PC-3 (cell line): ENCODE data around the gene ANP32A. TPM values are rescaled to one million over a fixed set of nuclear protein-coding genes. Genes with fewer than 3 reads are reported as not detected.

Source experiments
- ATAC-seq: fragments of 200-7000 bp; cut with Tn5 transposase; 2 replicates; pipeline ENCODE4 v1.9.1; 2020; ENCODE audit warnings: mild to moderate bottlenecking, moderate library complexity
- BruUV-seq: library from RNA; stranded (reverse); fragments of 400-500 nt; replicated peaks from 2 replicates; lab custom pipeline; 2021; lab: Mats Ljungman, UMichigan
- CTCF ChIA-PET: fragments of 300-600 bp; sonication (Branson Sonifier 250); formaldehyde crosslinking; loops from one replicate; lab custom pipeline; 2022; ENCODE audit warnings: antibody characterized with exemption; lab: Charles Lee
- POLR2A ChIA-PET: fragments of 300-600 bp; sonication (Branson Sonifier 250); formaldehyde crosslinking; loops from one replicate; lab custom pipeline; 2022; ENCODE audit warnings: antibody characterized with exemption; ENCODE audit not compliant: unreplicated experiment; lab: Charles Lee
- DNase-seq: peaks from one replicate; pipeline ENCODE4 v3.0.0-alpha.2; 2015
- H2AFZ ChIP-seq: fragments of 300-600 bp; sonication (generic); 2 replicates; pipeline ENCODE4 v1.6.0; 2016; ENCODE audit warnings: antibody characterized with exemption, low read length
- H3F3A ChIP-seq: fragments of 300-600 bp; sonication (generic); one replicate; pipeline ENCODE4 v1.6.0; 2017; ENCODE audit warnings: antibody characterized with exemption, low read length, control low read depth, mild to moderate bottlenecking; ENCODE audit not compliant: unreplicated experiment
- H3K27ac ChIP-seq: fragments of 300-600 bp; sonication (generic); 2 replicates; pipeline ENCODE4 v1.5.1; 2016; ENCODE audit warnings: mild to moderate bottlenecking, low read length
- H3K27me3 ChIP-seq: fragments of 300-600 bp; sonication (generic); 2 replicates; pipeline ENCODE4 v1.6.1; 2016; ENCODE audit warnings: low read length, mixed read lengths
- H3K36me3 ChIP-seq: fragments of 300-600 bp; sonication (generic); 2 replicates; pipeline ENCODE4 v1.6.1; 2016; ENCODE audit warnings: low read depth, mixed run types, low read length, mixed read lengths
- H3K4me1 ChIP-seq: fragments of 300-600 bp; sonication (generic); 2 replicates; pipeline ENCODE4 v1.5.1; 2016; ENCODE audit warnings: low read length; ENCODE audit not compliant: insufficient read depth
- H3K4me2 ChIP-seq: fragments of 300-600 bp; sonication (generic); 2 replicates; pipeline ENCODE4 v1.6.0; 2016; ENCODE audit warnings: low read length
- H3K4me3 ChIP-seq: fragments of 300-600 bp; sonication (generic); 2 replicates; pipeline ENCODE4 v1.5.1; 2016; ENCODE audit warnings: mild to moderate bottlenecking, low read length, mixed read lengths
- H3K79me2 ChIP-seq: fragments of 300-600 bp; sonication (generic); 2 replicates; pipeline ENCODE4 v1.6.1; 2017; ENCODE audit warnings: low read length, mixed read lengths
- H3K9ac ChIP-seq: fragments of 300-600 bp; sonication (generic); 2 replicates; pipeline ENCODE4 v1.6.0; 2016; ENCODE audit warnings: mild to moderate bottlenecking, low read length
- H3K9me2 ChIP-seq: fragments of 300-600 bp; sonication (generic); replicated peaks from 2 replicates; pipeline ENCODE4 v1.6.1; 2016; ENCODE audit warnings: mixed run types, low read length, mixed read lengths
- H3K9me3 ChIP-seq: fragments of 300-600 bp; sonication (generic); 2 replicates; pipeline ENCODE4 v1.6.1; 2016; ENCODE audit warnings: low read length, mixed read lengths
- H4K20me1 ChIP-seq: fragments of 300-600 bp; sonication (generic); 2 replicates; pipeline ENCODE4 v1.6.1; 2016; ENCODE audit warnings: low read length, mixed read lengths
- EZH2 ChIP-seq: fragments of 300-600 bp; sonication (generic); IDR thresholded peaks from one replicate; pipeline ENCODE4 v1.6.1; 2017; ENCODE audit warnings: antibody characterized with exemption, mild to moderate bottlenecking, low read length; ENCODE audit not compliant: unreplicated experiment
- EZH2phosphoT487 ChIP-seq: fragments of 300-600 bp; sonication (generic); IDR thresholded peaks from 2 replicates; pipeline ENCODE4 v1.6.1; 2018; ENCODE audit warnings: mild to moderate bottlenecking, antibody characterized with exemption, low read length, borderline replicate concordance
- intact Hi-C: fragments of 100-400 bp; cut with micrococcal nuclease; formaldehyde crosslinking; loops from 2 replicates; pipeline ENCODE4 v1.9.0; 2023
- total RNA-seq: library from RNA; depleted of rRNA; stranded (reverse); fragments of >200 nt; gene quantifications from 2 replicates; pipeline ENCODE4 v1.2.3, GENCODE V29; 2014
- TF ChIP-seq, protein P1 (sequence below): fragments of 300-600 bp; sonication (generic); conservative IDR thresholded peaks from 2 replicates; pipeline ENCODE4 v1.5.1; 2017; ENCODE audit warnings: antibody characterized with exemption, low read depth, mild to moderate bottlenecking, low read length

The ANP32A gene
- total RNA-seq, 1 experiment from 2014 or later: 106 TPM

DNA sequence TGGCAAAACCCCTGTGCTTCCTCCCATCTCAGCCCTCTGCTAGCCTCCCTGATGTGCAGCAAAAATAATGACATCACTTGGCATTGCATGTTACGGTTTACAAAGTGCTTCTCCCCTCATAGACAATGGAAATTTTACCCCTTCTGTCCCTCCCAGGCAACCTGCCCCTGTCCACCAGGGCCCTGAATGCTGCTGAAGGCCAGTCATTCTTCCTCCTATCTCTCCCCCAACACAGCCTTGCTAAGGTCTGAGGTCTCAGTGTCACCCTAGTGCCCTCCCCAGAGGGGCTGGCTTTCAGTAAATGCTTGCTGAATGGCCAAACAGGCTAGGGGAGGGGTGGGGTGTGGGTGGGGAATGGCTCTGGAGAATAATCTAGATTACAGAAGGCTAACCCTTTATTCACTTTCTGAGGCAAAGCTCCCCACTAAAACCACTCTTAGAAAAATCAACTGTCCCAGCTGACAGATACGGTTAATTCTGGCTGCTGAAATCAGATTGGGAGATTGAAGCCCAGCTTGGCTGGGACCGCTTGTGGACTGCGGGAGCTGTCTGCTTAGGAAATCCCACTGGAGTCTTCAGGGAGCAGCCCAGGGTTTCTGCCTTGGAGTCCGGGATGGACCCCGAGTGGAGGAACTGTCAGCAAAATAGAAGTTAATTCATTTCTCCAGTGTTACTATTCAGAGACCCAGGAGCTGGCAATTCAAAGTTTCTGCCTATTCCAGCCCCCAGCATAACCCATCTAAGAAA lies 22.9 kb downstream of the ANP32A start:
- BruUV-seq: no TSS peak
- Histone ChIP-seq H3K4me1 (no peaks in the 10 kb centered on the region), H3K27ac (no peak overlapping the region), H3K9me2 (no peaks in the 10 kb centered on the region), H3K36me3 (peaks cover 5% of the 10 kb centered on the region; the same call in 1 of the 2 replicates), H2AFZ (no peak overlapping the region), H3K9ac (no peak overlapping the region), H3K4me3 (no peak overlapping the region), H3K27me3 (no peaks in the 10 kb centered on the region), H3K79me2 (peaks cover 98% of the 10 kb centered on the region), H3F3A (no peaks in the 10 kb centered on the region), H4K20me1 (peaks cover 29% of the 10 kb centered on the region; the same call in 1 of the 2 replicates), H3K4me2 (no peak overlapping the region), H3K9me3 (no peaks in the 10 kb centered on the region)
- CTCF ChIA-PET: no interaction called here
- POLR2A ChIA-PET: no interaction called here
- DNase-seq (no peak), ATAC-seq (no peak)
- TF ChIP-seq EZH2: no peak
- TF ChIP-seq, protein P1, sequence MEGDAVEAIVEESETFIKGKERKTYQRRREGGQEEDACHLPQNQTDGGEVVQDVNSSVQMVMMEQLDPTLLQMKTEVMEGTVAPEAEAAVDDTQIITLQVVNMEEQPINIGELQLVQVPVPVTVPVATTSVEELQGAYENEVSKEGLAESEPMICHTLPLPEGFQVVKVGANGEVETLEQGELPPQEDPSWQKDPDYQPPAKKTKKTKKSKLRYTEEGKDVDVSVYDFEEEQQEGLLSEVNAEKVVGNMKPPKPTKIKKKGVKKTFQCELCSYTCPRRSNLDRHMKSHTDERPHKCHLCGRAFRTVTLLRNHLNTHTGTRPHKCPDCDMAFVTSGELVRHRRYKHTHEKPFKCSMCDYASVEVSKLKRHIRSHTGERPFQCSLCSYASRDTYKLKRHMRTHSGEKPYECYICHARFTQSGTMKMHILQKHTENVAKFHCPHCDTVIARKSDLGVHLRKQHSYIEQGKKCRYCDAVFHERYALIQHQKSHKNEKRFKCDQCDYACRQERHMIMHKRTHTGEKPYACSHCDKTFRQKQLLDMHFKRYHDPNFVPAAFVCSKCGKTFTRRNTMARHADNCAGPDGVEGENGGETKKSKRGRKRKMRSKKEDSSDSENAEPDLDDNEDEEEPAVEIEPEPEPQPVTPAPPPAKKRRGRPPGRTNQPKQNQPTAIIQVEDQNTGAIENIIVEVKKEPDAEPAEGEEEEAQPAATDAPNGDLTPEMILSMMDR: no peak
- TF ChIP-seq EZH2phosphoT487: no peak
- intact Hi-C loops: no loop called here

DNA sequence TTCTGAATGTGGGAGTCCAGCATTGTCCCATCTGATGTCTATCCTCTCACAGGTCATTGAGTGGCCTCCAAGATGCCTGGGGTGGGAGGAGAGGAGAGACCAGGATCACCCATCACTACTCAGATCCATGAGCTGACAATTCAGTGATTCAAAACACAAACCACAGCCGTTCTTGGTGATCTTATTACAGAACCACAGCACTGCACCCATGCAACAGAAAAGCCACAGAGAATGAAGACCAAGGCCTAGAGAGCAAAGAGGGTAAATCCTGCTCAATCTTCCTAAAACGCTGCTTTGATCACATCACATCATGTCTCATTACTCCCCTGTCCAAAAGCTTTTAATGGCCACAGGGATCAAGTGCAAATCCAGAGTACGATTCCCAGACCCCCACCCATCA lies 23.5 kb downstream of the ANP32A start:
- Histone ChIP-seq H3K36me3 (peaks cover 5% of the 10 kb centered on the region; the same call in 1 of the 2 replicates), H2AFZ (no peak overlapping the region), H3K9ac (no peak overlapping the region), H3K9me2 (no peaks in the 10 kb centered on the region), H3K4me2 (no peak overlapping the region), H3K4me3 (no peak overlapping the region), H4K20me1 (peaks cover 29% of the 10 kb centered on the region; the same call in 1 of the 2 replicates), H3K27ac (no peak overlapping the region), H3K9me3 (no peaks in the 10 kb centered on the region), H3K27me3 (no peaks in the 10 kb centered on the region), H3F3A (no peaks in the 10 kb centered on the region), H3K4me1 (no peaks in the 10 kb centered on the region), H3K79me2 (peaks cover 98% of the 10 kb centered on the region)
- BruUV-seq: no TSS peak
- TF ChIP-seq EZH2 (no peak), EZH2phosphoT487 (no peak)
- TF ChIP-seq, protein P1: no peak
- no peak for DNase-seq
- POLR2A ChIA-PET: no interaction called here
- intact Hi-C loops: no loop called here
- CTCF ChIA-PET: no interaction called here
- no peak for ATAC-seq

DNA sequence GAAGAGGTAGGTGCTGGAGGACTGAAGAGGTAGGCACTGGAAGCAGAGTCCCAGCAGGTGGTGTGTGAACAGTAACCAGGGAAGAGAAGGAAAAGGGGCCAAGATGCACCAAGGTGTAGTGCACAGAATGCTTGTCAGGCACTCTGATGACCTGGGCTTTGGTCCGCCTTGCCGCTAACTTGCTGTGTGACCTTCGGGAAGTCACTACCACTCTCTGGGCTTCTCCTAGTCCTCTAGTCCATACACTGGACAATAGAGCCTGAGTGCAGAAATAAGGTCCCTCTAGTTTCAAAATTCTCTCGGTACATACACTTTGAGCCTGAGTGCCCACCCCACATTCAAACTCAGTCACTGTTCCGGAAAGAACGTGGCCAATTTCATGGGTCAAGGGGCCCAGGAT lies 24.1 kb downstream of the ANP32A start:
- Histone ChIP-seq H3K36me3 (peaks cover 5% of the 10 kb centered on the region; the same call in 1 of the 2 replicates), H3K9me3 (no peaks in the 10 kb centered on the region), H3K4me2 (no peak overlapping the region), H3K9ac (no peak overlapping the region), H3K4me3 (no peak overlapping the region), H3K4me1 (no peaks in the 10 kb centered on the region), H3K27me3 (no peaks in the 10 kb centered on the region), H3K79me2 (peaks cover 98% of the 10 kb centered on the region), H3K27ac (no peak overlapping the region), H3K9me2 (no peaks in the 10 kb centered on the region), H3F3A (no peaks in the 10 kb centered on the region), H4K20me1 (peaks cover 29% of the 10 kb centered on the region; the same call in 1 of the 2 replicates), H2AFZ (no peak overlapping the region)
- POLR2A ChIA-PET: no interaction called here
- no peak for TF ChIP-seq EZH2phosphoT487
- TF ChIP-seq, protein P1: no peak
- no peak for TF ChIP-seq EZH2
- intact Hi-C loops: no loop called here
- no TSS peak for BruUV-seq
- ATAC-seq: no peak
- CTCF ChIA-PET: no interaction called here
- no peak for DNase-seq
